Vagina (tissue), 2 donors: ENCODE measurements around the gene THADA. TPM values are rescaled to one million over a fixed set of nuclear protein-coding genes. Genes with fewer than 3 reads are reported as not detected.
A peak's percentile ranks its signal among the peaks of the same experiment; 100 is the strongest.
"Not testable (repeated sequence)": the region's sequence is repeated elsewhere in the genome, so short reads cannot be mapped to it uniquely, and the experiment has no call there.

ENCODE experiments used
- DNase-seq, 2 donors: peaks; one replicate each; pipeline ENCODE4 v3.0.0-alpha.2; 2017; ENCODE audit errors: extremely low spot score in 2 of 2
- H3K27ac ChIP-seq: fragments of 200-600 bp; sonication (generic); one replicate; pipeline ENCODE4 v1.5.1; 2019
- H3K27me3 ChIP-seq: fragments of 200-600 bp; sonication (generic); one replicate; pipeline ENCODE4 v1.5.1; 2019
- H3K36me3 ChIP-seq, 2 donors: fragments of 200-600 bp; sonication (generic); one replicate each; pipeline ENCODE4 v1.5.1; 2017 to 2019
- H3K4me1 ChIP-seq: fragments of 200-600 bp; sonication (generic); one replicate; pipeline ENCODE4 v1.5.1; 2019
- H3K4me3 ChIP-seq, 2 donors: fragments of 200-600 bp; sonication (generic); 1 replicate in 1 of 2; 2 replicates in 1 of 2; pipeline ENCODE4 v1.5.1; 2016 to 2019
- H3K9me3 ChIP-seq: fragments of 200-600 bp; sonication (generic); one replicate; pipeline ENCODE4 v1.5.1; 2019
- CTCF ChIP-seq, 3 experiments: fragments of 450-650 bp in 2 of 3; fragments of 200-600 bp in 1 of 3; sonication (generic) in 1 of 3; IDR thresholded peaks; one replicate each; pipeline ENCODE4 v1.5.1; 2017 to 2019; ENCODE audit warnings: antibody characterized with exemption in 3 of 3, mild to moderate bottlenecking in 2 of 3, moderate library complexity in 2 of 3
- POLR2A ChIP-seq, 2 donors: fragments of 450-650 bp; IDR thresholded peaks; one replicate each; pipeline ENCODE4 v1.6.1; 2017; ENCODE audit warnings: antibody characterized with exemption in 2 of 2, mild to moderate bottlenecking in 2 of 2, moderate library complexity in 2 of 2
- POLR2AphosphoS5 ChIP-seq, 2 donors: sonication (generic); formaldehyde crosslinking; IDR thresholded peaks; one replicate each; pipeline ENCODE4 v1.9.0; 2017; ENCODE audit warnings: antibody characterized with exemption in 2 of 2, mild to moderate bottlenecking in 2 of 2, low read depth in 1 of 2; ENCODE audit not compliant: insufficient read depth in 1 of 2
- intact Hi-C: fragments of 100-400 bp; cut with DNase I; formaldehyde crosslinking; loops from one replicate; pipeline ENCODE4 v1.15.1; 2023
- total RNA-seq: library from RNA; depleted of rRNA; stranded (reverse); fragments of >200 nt; gene quantifications from one replicate; pipeline ENCODE4 v1.2.3, GENCODE V29; 2016

The THADA gene
- total RNA-seq, 1 donor from 2014 or later: 32.2 TPM

DNA sequence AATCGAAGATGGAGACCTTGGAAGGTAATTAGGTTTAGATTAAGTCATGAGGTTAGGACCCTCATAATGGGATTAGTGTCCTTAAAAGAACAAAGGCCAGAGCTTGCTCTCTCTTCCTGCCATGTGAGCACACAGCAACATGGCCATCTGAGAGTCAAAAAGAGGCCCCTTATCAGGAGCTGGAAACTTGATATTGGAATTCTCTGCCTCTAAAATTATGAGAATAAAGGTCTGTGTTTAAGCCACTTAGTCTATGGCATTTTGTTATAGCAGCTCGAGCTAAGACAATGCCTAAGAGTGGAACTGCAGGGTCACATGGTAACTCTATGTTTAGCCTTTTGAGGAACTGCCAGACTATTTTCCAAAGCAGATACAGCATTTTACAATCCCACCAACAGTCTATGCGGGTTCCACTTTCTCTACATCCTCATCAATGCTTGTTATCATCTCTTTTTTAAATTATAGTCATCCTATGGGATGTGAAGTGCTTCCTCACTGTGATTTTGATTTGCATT lies 42.4 kb downstream of the THADA start:
- H3K9me3 ChIP-seq: no peaks in the 10 kb centered on the region
- H3K36me3 ChIP-seq: peaks cover 0 to 58% of the 10 kb centered on the region in 2 donors
- H3K27me3 ChIP-seq: no peaks in the 10 kb centered on the region
- H3K4me1 ChIP-seq: no peaks in the 10 kb centered on the region
- intact Hi-C loops: no loop called here
- no peak overlapping the region for H3K27ac ChIP-seq
- TF ChIP-seq CTCF (IDR thresholded peaks at IDR 0.05) (no peak), POLR2AphosphoS5 (IDR thresholded peaks at IDR 0.05; ENCODE audit: insufficient read depth in 1 of 2, low read depth in 1 of 2) (no peak), POLR2A (IDR thresholded peaks at IDR 0.05) (no peak)
- H3K4me3 ChIP-seq: no peak overlapping the region
- DNase-seq: no peak

- H3K4me1 ChIP-seq: no peaks in the 10 kb centered on the region
- H3K9me3 ChIP-seq: no peaks in the 10 kb centered on the region
- TF ChIP-seq POLR2A (IDR thresholded peaks at IDR 0.05) (no peak), POLR2AphosphoS5 (IDR thresholded peaks at IDR 0.05; ENCODE audit: insufficient read depth in 1 of 2, low read depth in 1 of 2) (no peak), CTCF (IDR thresholded peaks at IDR 0.05) (no peak)
- peaks cover 0 to 52% of the 10 kb centered on the region in 2 donors for H3K36me3 ChIP-seq
- DNase-seq: no peak
- no peak overlapping the region for H3K4me3 ChIP-seq
- H3K27me3 ChIP-seq: no peaks in the 10 kb centered on the region
- H3K27ac ChIP-seq: no peak overlapping the region
- intact Hi-C loops: no loop called here
These were observed 43.8 kb downstream of the THADA start for GRCh38 chr2:43551990-43552389.

GRCh38 chr2:43548381-43548780 lies 47.5 kb downstream of the THADA start:
- peaks cover 0 to 34% of the 10 kb centered on the region in 2 donors for H3K36me3 ChIP-seq
- H3K4me1 ChIP-seq, H3K27ac ChIP-seq, DNase-seq, H3K4me3 ChIP-seq, intact Hi-C loops, H3K27me3 ChIP-seq, H3K9me3 ChIP-seq: not testable (repeated sequence)

DNA sequence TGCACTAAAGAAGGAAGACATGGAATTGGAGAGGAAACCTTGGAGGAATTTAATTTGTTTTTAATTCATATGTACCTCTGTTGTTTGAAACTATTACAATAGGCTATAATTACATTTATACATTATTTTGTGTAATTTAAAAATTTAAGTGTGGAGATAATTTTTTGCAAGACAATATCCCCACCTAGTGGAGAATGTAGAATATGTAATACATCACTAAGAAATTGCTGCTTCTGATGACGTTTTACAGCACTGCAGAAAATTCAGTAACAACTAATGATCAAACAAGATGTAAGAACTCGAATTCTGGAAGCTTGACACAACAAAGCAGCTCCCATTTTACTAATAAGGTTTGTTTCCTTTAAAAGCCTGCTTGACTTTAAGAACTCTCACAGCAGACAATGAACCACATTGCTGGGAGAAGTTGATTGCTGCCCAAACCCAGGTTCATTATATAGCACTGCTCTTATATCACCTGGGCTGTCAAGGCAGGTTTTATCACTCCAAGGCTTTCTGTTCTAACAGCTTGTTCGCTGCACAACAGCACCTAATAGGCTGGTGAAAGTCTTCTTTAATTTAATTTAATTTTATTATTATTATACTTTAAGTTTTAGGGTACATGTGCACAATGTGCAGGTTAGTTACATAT lies 53.4 kb downstream of the THADA start:
- no peaks in the 10 kb centered on the region for H3K27me3 ChIP-seq
- H3K4me1 ChIP-seq: peaks cover 42% of the 10 kb centered on the region
- H3K4me3 ChIP-seq: no peak overlapping the region
- peak overlapping the region; percentile 64 for H3K27ac ChIP-seq
- H3K9me3 ChIP-seq: no peaks in the 10 kb centered on the region
- H3K36me3 ChIP-seq: no peaks in the 10 kb centered on the region
- intact Hi-C loops: no loop called here
- TF ChIP-seq POLR2AphosphoS5 (IDR thresholded peaks at IDR 0.05; ENCODE audit: insufficient read depth in 1 of 2, low read depth in 1 of 2) (peak in 1 of 2 donors; percentile 49), POLR2A (IDR thresholded peaks at IDR 0.05) (no peak), CTCF (IDR thresholded peaks at IDR 0.05) (peak; percentile 46 to 77 (median 73))
- DNase-seq: no peak

DNA sequence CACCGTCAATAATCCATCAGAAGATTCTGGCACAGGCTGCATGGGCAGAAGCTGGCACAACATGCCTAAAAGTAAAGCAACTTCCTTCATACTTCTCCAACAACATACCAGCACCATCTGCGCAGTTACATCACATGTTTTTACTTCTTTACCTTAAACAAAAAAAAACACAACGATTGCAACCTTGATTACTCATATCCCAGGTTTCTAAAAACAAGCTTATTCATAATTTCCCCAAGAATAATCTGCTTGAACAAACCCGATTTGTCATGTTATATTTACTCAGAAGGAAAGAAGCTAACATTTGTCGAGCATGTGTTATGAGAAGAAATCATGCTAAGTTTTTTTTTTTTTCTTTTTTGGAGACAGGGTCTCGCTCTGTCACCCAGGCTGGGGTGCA lies 54.7 kb downstream of the THADA start:
- TF ChIP-seq POLR2AphosphoS5 (IDR thresholded peaks at IDR 0.05; ENCODE audit: insufficient read depth in 1 of 2, low read depth in 1 of 2): peak in 1 of 2 donors; percentile 21
- TF ChIP-seq POLR2A (IDR thresholded peaks at IDR 0.05): no peak
- Histone ChIP-seq H3K4me3 (no peak overlapping the region), H3K27me3 (no peaks in the 10 kb centered on the region), H3K4me1 (peaks cover 42% of the 10 kb centered on the region), H3K36me3 (no peaks in the 10 kb centered on the region), H3K27ac (peak overlapping the region; percentile 64), H3K9me3 (no peaks in the 10 kb centered on the region)
- intact Hi-C loops: no loop called here
- no peak for DNase-seq

DNA sequence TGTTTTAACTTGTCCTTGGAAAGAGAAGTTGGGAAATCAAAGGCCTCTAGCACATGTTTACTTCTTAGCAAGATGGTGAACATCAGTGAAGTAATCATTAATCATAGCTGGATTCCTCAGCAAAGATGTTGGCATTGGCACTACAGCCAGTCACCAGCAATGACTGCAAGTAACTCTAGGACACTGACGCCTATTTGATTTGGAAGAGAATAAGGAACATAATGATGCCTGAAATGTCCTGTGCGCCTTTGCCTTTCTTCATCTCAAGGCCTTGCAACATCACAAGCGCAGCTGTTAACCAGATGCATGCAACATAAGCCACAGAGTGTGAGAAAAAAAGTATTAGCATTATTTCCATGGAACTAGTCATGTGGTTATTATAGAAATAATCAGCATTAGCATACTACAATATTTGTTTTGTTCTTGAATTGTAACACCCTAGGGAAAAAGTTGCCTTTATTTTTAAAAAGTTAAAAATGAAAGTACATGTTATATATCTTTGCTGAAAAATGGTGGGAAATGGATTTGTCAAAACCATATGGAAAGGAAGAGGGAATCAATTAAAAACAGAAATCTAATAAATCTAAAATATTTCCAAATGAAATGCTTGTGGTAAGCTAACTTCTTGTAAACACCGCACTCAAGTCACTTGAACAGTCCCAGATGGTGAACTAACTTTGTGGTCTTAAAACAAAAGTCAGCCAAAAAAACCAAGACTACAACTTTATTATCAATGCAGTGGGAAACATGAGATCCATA lies 55.6 kb downstream of the THADA start:
- TF ChIP-seq CTCF (IDR thresholded peaks at IDR 0.05) (peak in 1 of 3 experiments; percentile 5), POLR2AphosphoS5 (IDR thresholded peaks at IDR 0.05; ENCODE audit: insufficient read depth in 1 of 2, low read depth in 1 of 2) (peak; percentile 55 to 93), POLR2A (IDR thresholded peaks at IDR 0.05) (no peak)
- Histone ChIP-seq H3K36me3 (no peaks in the 10 kb centered on the region), H3K27me3 (no peaks in the 10 kb centered on the region), H3K4me3 (no peak overlapping the region), H3K4me1 (peaks cover 42% of the 10 kb centered on the region), H3K9me3 (no peaks in the 10 kb centered on the region), H3K27ac (peak overlapping the region; percentile 64)
- intact Hi-C loops: no loop called here
- peak in 1 of 2 donors; percentile 99 for DNase-seq
